ENCODE data around the gene GPATCH2L. TPM values are rescaled to one million over a fixed set of nuclear protein-coding genes. Genes with fewer than 3 reads are reported as not detected.

GPATCH2L gene
- total and polyA plus RNA-seq, 2 experiments from 2014 or later, result 19.6 to 94.4 TPM

GRCh38 chr14:76208340-76208739 lies 56.6 kb downstream of the GPATCH2L start (continued):
- TF ChIP-seq EZH2phosphoT487 (IDR thresholded peaks at IDR 0.05; ENCODE audit: unreplicated experiment) (no peak), POLR2AphosphoS5 (IDR thresholded peaks at IDR 0.05; ENCODE audit: low read depth) (no peak), CREB1 (CRISPR knock-in tag; IDR thresholded peaks at IDR 0.05; ENCODE audit: low read depth) (no peak), JUNB (IDR thresholded peaks at IDR 0.05; ENCODE audit: unreplicated experiment) (no peak), STAT1 (IDR thresholded peaks at IDR 0.05; ENCODE audit: unreplicated experiment) (no peak), CTCF (conservative IDR thresholded peaks at IDR 0.05; ENCODE audit: low read depth in 2 of 2) (no peak)

DNA sequence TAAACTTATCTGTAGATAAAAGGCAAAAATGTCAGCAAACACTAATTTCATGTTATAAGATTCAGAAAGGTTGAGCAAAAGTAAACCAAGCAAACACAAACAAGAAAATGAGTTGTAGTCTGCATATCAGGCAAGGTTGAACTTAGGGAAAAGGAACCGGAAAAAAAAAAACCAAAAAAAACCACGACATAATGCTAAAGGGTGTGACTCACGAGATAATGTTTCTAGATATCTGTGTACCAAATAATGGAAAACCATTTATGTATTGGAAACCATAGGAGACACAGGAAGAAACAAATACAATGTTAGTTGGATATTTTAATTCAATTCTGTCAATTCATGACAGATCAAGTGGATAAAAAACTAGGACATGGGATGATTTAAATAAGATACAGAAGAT lies 60.5 kb downstream of the GPATCH2L start:
- Histone ChIP-seq H3K36me3 (ENCODE audit: insufficient read depth) (no peaks in the 10 kb centered on the region), H3K4me2 (no peak overlapping the region), H3K27me3 (ENCODE audit: insufficient read depth) (no peaks in the 10 kb centered on the region), H3K27ac (ENCODE audit: low read depth) (no peak overlapping the region), H4K20me1 (replicated peaks; ENCODE audit: insufficient read depth) (no peaks in the 10 kb centered on the region; the same call in 1 of the 2 replicates), H2AFZ (no peak overlapping the region), H3K9me2 (ENCODE audit: insufficient read depth) (no peaks in the 10 kb centered on the region), H3K4me1 (ENCODE audit: insufficient read depth) (peaks cover 7% of the 10 kb centered on the region; the same call in 1 of the 2 replicates), H3F3A (replicated peaks; ENCODE audit: low read depth) (no peaks in the 10 kb centered on the region), H3K79me2 (replicated peaks; ENCODE audit: insufficient read depth) (no peaks in the 10 kb centered on the region), H3K4me3 (no peak overlapping the region)
- Mint-ChIP-seq H3K4me3 (no peak overlapping the region), H3K9me3 (no peaks in the 10 kb centered on the region), H3K27ac (no peak overlapping the region), H3K27me3 (ENCODE audit: insufficient read depth, low read depth, poor library complexity) (peaks cover 4% of the 10 kb centered on the region), H3K4me1 (peaks cover 17% of the 10 kb centered on the region), H3K36me3 (ENCODE audit: low read depth) (peaks cover 5% of the 10 kb centered on the region; the same call in 1 of the 3 replicates)
- no peak for DNase-seq (ENCODE audit: low spot score)
- TF ChIP-seq STAT1 (IDR thresholded peaks at IDR 0.05; ENCODE audit: unreplicated experiment) (no peak), ZNF331 (CRISPR knock-in tag; IDR thresholded peaks at IDR 0.05; ENCODE audit: low read depth) (no peak), JUNB (IDR thresholded peaks at IDR 0.05; ENCODE audit: unreplicated experiment) (no peak), EZH2phosphoT487 (IDR thresholded peaks at IDR 0.05; ENCODE audit: unreplicated experiment) (no peak), POLR2AphosphoS5 (IDR thresholded peaks at IDR 0.05; ENCODE audit: low read depth) (no peak), EZH2 (IDR thresholded peaks at IDR 0.05; ENCODE audit: low read depth, unreplicated experiment) (no peak), ZNF462 (CRISPR knock-in tag; IDR thresholded peaks at IDR 0.05) (no peak)
- TF ChIP-seq, protein P1, sequence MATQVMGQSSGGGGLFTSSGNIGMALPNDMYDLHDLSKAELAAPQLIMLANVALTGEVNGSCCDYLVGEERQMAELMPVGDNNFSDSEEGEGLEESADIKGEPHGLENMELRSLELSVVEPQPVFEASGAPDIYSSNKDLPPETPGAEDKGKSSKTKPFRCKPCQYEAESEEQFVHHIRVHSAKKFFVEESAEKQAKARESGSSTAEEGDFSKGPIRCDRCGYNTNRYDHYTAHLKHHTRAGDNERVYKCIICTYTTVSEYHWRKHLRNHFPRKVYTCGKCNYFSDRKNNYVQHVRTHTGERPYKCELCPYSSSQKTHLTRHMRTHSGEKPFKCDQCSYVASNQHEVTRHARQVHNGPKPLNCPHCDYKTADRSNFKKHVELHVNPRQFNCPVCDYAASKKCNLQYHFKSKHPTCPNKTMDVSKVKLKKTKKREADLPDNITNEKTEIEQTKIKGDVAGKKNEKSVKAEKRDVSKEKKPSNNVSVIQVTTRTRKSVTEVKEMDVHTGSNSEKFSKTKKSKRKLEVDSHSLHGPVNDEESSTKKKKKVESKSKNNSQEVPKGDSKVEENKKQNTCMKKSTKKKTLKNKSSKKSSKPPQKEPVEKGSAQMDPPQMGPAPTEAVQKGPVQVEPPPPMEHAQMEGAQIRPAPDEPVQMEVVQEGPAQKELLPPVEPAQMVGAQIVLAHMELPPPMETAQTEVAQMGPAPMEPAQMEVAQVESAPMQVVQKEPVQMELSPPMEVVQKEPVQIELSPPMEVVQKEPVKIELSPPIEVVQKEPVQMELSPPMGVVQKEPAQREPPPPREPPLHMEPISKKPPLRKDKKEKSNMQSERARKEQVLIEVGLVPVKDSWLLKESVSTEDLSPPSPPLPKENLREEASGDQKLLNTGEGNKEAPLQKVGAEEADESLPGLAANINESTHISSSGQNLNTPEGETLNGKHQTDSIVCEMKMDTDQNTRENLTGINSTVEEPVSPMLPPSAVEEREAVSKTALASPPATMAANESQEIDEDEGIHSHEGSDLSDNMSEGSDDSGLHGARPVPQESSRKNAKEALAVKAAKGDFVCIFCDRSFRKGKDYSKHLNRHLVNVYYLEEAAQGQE (IDR thresholded peaks at IDR 0.05; ENCODE audit: unreplicated experiment), result no peak
- TF ChIP-seq, protein P2, sequence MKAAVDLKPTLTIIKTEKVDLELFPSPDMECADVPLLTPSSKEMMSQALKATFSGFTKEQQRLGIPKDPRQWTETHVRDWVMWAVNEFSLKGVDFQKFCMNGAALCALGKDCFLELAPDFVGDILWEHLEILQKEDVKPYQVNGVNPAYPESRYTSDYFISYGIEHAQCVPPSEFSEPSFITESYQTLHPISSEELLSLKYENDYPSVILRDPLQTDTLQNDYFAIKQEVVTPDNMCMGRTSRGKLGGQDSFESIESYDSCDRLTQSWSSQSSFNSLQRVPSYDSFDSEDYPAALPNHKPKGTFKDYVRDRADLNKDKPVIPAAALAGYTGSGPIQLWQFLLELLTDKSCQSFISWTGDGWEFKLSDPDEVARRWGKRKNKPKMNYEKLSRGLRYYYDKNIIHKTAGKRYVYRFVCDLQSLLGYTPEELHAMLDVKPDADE (IDR thresholded peaks at IDR 0.05), result no peak
- no peak for ATAC-seq

All from GM23338 (cell line).